Glomerular visceral epithelial cell (primary cell): ENCODE measurements around the gene OR8B12.
"Not testable (repeated sequence)": the region's sequence is repeated elsewhere in the genome, so short reads cannot be mapped to it uniquely, and the experiment has no call there.

Experiments used
- DNase-seq: peaks from one replicate; pipeline ENCODE4 v3.0.0-alpha.2; 2016; ENCODE audit errors: extremely low spot score

Gene OR8B12

DNA sequence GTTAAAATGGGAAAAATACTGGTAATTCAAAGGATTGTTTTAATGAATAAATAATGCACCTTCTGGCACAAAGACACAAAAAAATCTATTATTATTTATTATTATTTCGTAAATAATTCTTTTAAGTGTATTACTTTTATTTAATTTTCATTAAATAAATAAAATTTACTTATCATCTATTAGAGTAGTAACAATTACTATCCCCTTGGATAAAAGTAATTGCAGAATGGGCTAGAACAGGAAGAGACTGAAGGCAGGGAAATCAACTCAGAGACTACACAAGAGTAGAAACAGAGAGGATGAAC lies 23.0 kb downstream of the OR8B12 start:
- DNase-seq, result no peak

DNA sequence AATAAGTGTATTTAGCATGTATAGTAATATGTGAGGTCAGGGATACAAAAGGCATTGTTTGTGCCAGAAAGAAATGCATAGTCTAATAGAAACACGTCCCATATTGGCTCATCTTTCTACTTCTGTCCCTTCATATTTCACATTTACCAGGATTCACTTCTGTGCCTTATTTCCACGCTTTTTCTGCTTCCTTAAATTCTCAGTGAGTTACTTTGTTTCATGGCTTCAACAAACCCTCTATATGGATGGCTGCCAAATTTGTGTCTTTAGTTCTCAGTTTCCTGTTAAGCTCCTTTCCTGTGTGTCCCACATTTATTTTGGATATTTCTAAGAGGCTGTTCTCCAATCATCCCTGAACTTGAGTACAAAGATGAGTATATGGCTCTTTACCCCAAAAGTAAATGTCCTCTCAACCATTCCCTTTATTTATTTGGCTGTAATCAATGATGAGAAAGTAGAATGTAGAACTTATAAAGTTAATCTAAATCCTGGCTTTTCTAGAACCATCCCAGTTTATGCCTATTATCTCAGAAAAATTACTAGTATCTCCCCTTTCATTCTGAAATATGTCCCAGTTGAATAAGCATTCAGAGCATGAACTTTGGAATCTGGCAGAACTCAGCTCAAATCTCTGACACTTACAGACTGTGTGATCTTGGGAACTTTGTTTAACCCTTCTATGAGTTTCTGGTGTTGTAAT lies 23.5 kb downstream of the OR8B12 start:
- DNase-seq, result no peak

GRCh38 chr11:124518989-124519451 lies 24.4 kb downstream of the OR8B12 start:
- no peak for DNase-seq

- no peak for DNase-seq
Observed at GRCh38 chr11:124517314-124517713, 26.1 kb downstream of the OR8B12 start.

DNA sequence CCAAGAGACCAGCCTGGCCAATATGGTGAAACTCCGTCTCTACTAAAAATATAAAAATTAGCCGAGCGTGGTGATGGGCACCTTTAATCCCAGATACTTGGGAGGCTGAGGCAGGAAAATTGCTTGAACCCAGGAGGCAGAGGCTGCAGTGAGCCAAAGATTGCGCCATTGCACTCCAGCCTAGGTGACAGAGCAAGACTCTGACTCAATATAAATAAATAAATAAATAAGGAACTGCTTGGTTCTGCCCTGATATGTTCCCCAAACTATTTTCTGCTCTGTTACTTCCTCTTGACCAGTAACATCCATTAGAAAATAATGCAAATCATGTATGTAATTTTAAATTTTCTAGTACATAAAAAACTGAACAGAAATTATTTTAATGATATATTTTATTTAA lies 28.8 kb downstream of the OR8B12 start:
- DNase-seq, result not testable (repeated sequence)

DNA sequence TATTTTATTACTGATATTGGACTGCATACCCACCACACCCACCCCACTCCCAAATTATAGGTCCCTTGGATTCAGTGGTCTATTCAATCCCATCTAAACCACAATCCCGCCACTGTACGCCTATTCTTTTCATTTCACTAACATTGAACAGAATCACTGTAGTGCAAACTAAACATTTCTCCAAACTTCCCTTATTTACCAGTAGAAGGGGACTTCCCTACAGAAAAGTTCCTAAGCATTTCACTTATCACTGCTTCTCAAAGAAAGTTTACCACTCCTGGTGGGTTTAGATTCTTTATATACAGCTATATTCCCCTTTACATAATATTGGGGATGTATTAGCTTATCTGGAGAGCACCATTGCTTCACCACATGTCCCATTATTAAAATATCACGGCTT lies 29.3 kb downstream of the OR8B12 start:
- DNase-seq, result no peak

GRCh38 chr11:124511745-124512144 lies 31.7 kb downstream of the OR8B12 start:
- no peak for DNase-seq

- DNase-seq, result no peak
Observed at GRCh38 chr11:124510279-124510678, 33.2 kb downstream of the OR8B12 start.

- DNase-seq, result no peak
Observed at GRCh38 chr11:124499711-124500110, 43.7 kb downstream of the OR8B12 start.

GRCh38 chr11:124493016-124493655 lies 50.3 kb downstream of the OR8B12 start:
- DNase-seq, result no peak
